HUES6 (cell line): Measurements from ENCODE around the gene ANGEL2.

Experiments used
- H3K27ac ChIP-seq: 2 replicates; pipeline ENCODE4 v1.7.0; 2013; ENCODE audit warnings: low read depth, mild to moderate bottlenecking, low read length, inconsistent platforms
- H3K27me3 ChIP-seq: 2 replicates; pipeline ENCODE4 v1.6.1; 2013; ENCODE audit warnings: low read length; ENCODE audit not compliant: control insufficient read depth, insufficient read depth
- H3K36me3 ChIP-seq: 2 replicates; pipeline ENCODE4 v1.6.1; 2013; ENCODE audit warnings: low read length; ENCODE audit not compliant: control insufficient read depth, insufficient read depth
- H3K4me1 ChIP-seq: 2 replicates; pipeline ENCODE4 v1.6.1; 2013; ENCODE audit warnings: low read length; ENCODE audit not compliant: control insufficient read depth, insufficient read depth
- H3K4me3 ChIP-seq: 2 replicates; pipeline ENCODE4 v1.5.1; 2013; ENCODE audit warnings: low read depth, low read length
- H3K9ac ChIP-seq: one replicate; pipeline ENCODE4 v1.6.1; 2013; ENCODE audit warnings: mild to moderate bottlenecking, low read length
- H3K9me3 ChIP-seq: 2 replicates; pipeline ENCODE4 v1.6.1; 2013; ENCODE audit warnings: low read depth, low read length; ENCODE audit not compliant: control insufficient read depth, insufficient read depth

Gene ANGEL2

GRCh38 chr1:212946872-212947271 lies 68.8 kb downstream of the ANGEL2 start:
- H3K4me1 ChIP-seq: peaks cover 16% of the 10 kb centered on the region
- no peak overlapping the region for H3K4me3 ChIP-seq
- no peak overlapping the region for H3K27ac ChIP-seq
- H3K27me3 ChIP-seq: no peaks in the 10 kb centered on the region
- H3K9ac ChIP-seq: no peak overlapping the region
- H3K9me3 ChIP-seq: peaks cover 5% of the 10 kb centered on the region; the same call in 1 of the 2 replicates
- peaks cover 8% of the 10 kb centered on the region for H3K36me3 ChIP-seq

GRCh38 chr1:212945463-212946160 lies 70.1 kb downstream of the ANGEL2 start:
- no peak overlapping the region for H3K9ac ChIP-seq
- peaks cover 5% of the 10 kb centered on the region; the same call in 1 of the 2 replicates for H3K9me3 ChIP-seq
- H3K4me3 ChIP-seq: no peak overlapping the region
- H3K36me3 ChIP-seq: no peaks in the 10 kb centered on the region
- peaks cover 14% of the 10 kb centered on the region for H3K4me1 ChIP-seq
- no peak overlapping the region for H3K27ac ChIP-seq
- no peaks in the 10 kb centered on the region for H3K27me3 ChIP-seq

- no peaks in the 10 kb centered on the region for H3K27me3 ChIP-seq
- peaks cover 8% of the 10 kb centered on the region for H3K9me3 ChIP-seq
- H3K9ac ChIP-seq: no peak overlapping the region
- H3K36me3 ChIP-seq: no peaks in the 10 kb centered on the region
- H3K4me3 ChIP-seq: no peak overlapping the region
- H3K27ac ChIP-seq: no peak overlapping the region
- peaks cover 13% of the 10 kb centered on the region for H3K4me1 ChIP-seq
Observed at GRCh38 chr1:212945056-212945455, 70.6 kb downstream of the ANGEL2 start.

GRCh38 chr1:212944229-212944901 lies 71.3 kb downstream of the ANGEL2 start:
- Histone ChIP-seq H3K36me3 (no peaks in the 10 kb centered on the region), H3K4me1 (peaks cover 7% of the 10 kb centered on the region), H3K27ac (no peak overlapping the region), H3K27me3 (no peaks in the 10 kb centered on the region), H3K9ac (no peak overlapping the region), H3K4me3 (no peak overlapping the region), H3K9me3 (peaks cover 10% of the 10 kb centered on the region)

GRCh38 chr1:212943393-212943710 lies 72.3 kb downstream of the ANGEL2 start:
- Histone ChIP-seq H3K36me3 (no peaks in the 10 kb centered on the region), H3K27ac (no peak overlapping the region), H3K4me3 (no peak overlapping the region), H3K9ac (no peak overlapping the region), H3K4me1 (peaks cover 7% of the 10 kb centered on the region), H3K9me3 (peaks cover 7% of the 10 kb centered on the region), H3K27me3 (no peaks in the 10 kb centered on the region)

- Histone ChIP-seq H3K27ac (no peak overlapping the region), H3K36me3 (no peaks in the 10 kb centered on the region), H3K27me3 (no peaks in the 10 kb centered on the region), H3K9me3 (peaks cover 4% of the 10 kb centered on the region; the same call in 1 of the 2 replicates), H3K9ac (no peak overlapping the region), H3K4me1 (peaks cover 7% of the 10 kb centered on the region), H3K4me3 (no peak overlapping the region)
Observed at GRCh38 chr1:212942679-212943392, 72.8 kb downstream of the ANGEL2 start.
